ENCODE measurements around the gene CCNB2.

Gene CCNB2

GRCh38 chr15:59165726-59166125 is 60.8 kb downstream of the CCNB2 start:
- H3K27ac ChIP-seq (ENCODE audit: low read depth, low read length), result no peak overlapping the region; the same call in 1 of the 2 replicates
- peaks cover 15% of the 10 kb centered on the region; the same call in 1 of the 2 replicates for H3K36me3 ChIP-seq (ENCODE audit: insufficient read depth, low read length)
- H3K4me1 ChIP-seq (ENCODE audit: control insufficient read depth, insufficient read depth, low read length, unreplicated experiment), result peaks cover 37% of the 10 kb centered on the region

GRCh38 chr15:59166166-59166565 is 61.2 kb downstream of the CCNB2 start:
- Histone ChIP-seq H3K4me3 (ENCODE audit: low read depth, low read length) (no peak overlapping the region), H3K36me3 (ENCODE audit: insufficient read depth, low read length) (peaks cover 11% of the 10 kb centered on the region; the same call in 1 of the 2 replicates), H3K79me2 (ENCODE audit: control insufficient read depth, insufficient read depth, low read length, unreplicated experiment) (no peaks in the 10 kb centered on the region), H3K27ac (ENCODE audit: low read depth, low read length) (no peak overlapping the region; the same call in 1 of the 2 replicates), H3K4me1 (ENCODE audit: control insufficient read depth, insufficient read depth, low read length, unreplicated experiment) (peaks cover 41% of the 10 kb centered on the region), H3K27me3 (ENCODE audit: insufficient read depth, low read length) (no peaks in the 10 kb centered on the region), H2AFZ (ENCODE audit: low read length, unreplicated experiment) (no peak overlapping the region)

More at GRCh38 chr15:59165726-59166125, 60.8 kb downstream of the CCNB2 start:
- Histone ChIP-seq H3K27me3 (ENCODE audit: insufficient read depth, low read length) (no peaks in the 10 kb centered on the region), H3K4me3 (ENCODE audit: low read depth, low read length) (no peak overlapping the region), H3K79me2 (ENCODE audit: control insufficient read depth, insufficient read depth, low read length, unreplicated experiment) (no peaks in the 10 kb centered on the region), H2AFZ (ENCODE audit: low read length, unreplicated experiment) (no peak overlapping the region)

GRCh38 chr15:59166601-59167265 is 61.8 kb downstream of the CCNB2 start:
- no peaks in the 10 kb centered on the region for H3K27me3 ChIP-seq (ENCODE audit: insufficient read depth, low read length)
- no peak overlapping the region for H2AFZ ChIP-seq (ENCODE audit: low read length, unreplicated experiment)
- no peak overlapping the region for H3K27ac ChIP-seq (ENCODE audit: low read depth, low read length)
- H3K4me3 ChIP-seq (ENCODE audit: low read depth, low read length), result no peak overlapping the region
- H3K4me1 ChIP-seq (ENCODE audit: control insufficient read depth, insufficient read depth, low read length, unreplicated experiment), result peaks cover 42% of the 10 kb centered on the region
- no peaks in the 10 kb centered on the region for H3K79me2 ChIP-seq (ENCODE audit: control insufficient read depth, insufficient read depth, low read length, unreplicated experiment)
- peaks cover 10% of the 10 kb centered on the region; the same call in 1 of the 2 replicates for H3K36me3 ChIP-seq (ENCODE audit: insufficient read depth, low read length)

- no peak overlapping the region for H2AFZ ChIP-seq (ENCODE audit: low read length, unreplicated experiment)
- peaks cover 42% of the 10 kb centered on the region for H3K4me1 ChIP-seq (ENCODE audit: control insufficient read depth, insufficient read depth, low read length, unreplicated experiment)
- H3K79me2 ChIP-seq (ENCODE audit: control insufficient read depth, insufficient read depth, low read length, unreplicated experiment), result no peaks in the 10 kb centered on the region
- peak overlapping the region; percentile 93 for H3K27ac ChIP-seq (ENCODE audit: low read depth, low read length)
- H3K36me3 ChIP-seq (ENCODE audit: insufficient read depth, low read length), result peaks cover 19% of the 10 kb centered on the region
- no peaks in the 10 kb centered on the region for H3K27me3 ChIP-seq (ENCODE audit: insufficient read depth, low read length)
- H3K4me3 ChIP-seq (ENCODE audit: low read depth, low read length), result no peak overlapping the region
Measured at GRCh38 chr15:59168536-59168935, 63.6 kb downstream of the CCNB2 start.

GRCh38 chr15:59169251-59169708 is 64.3 kb downstream of the CCNB2 start:
- Histone ChIP-seq H3K27me3 (ENCODE audit: insufficient read depth, low read length) (no peaks in the 10 kb centered on the region), H3K4me1 (ENCODE audit: control insufficient read depth, insufficient read depth, low read length, unreplicated experiment) (peaks cover 47% of the 10 kb centered on the region), H3K36me3 (ENCODE audit: insufficient read depth, low read length) (peaks cover 23% of the 10 kb centered on the region), H3K4me3 (ENCODE audit: low read depth, low read length) (peak overlapping the region; percentile 5; the same call in 1 of the 2 replicates), H2AFZ (ENCODE audit: low read length, unreplicated experiment) (no peak overlapping the region), H3K27ac (ENCODE audit: low read depth, low read length) (peak overlapping the region; percentile 93), H3K79me2 (ENCODE audit: control insufficient read depth, insufficient read depth, low read length, unreplicated experiment) (no peaks in the 10 kb centered on the region)

GRCh38 chr15:59170295-59171066 is 65.5 kb downstream of the CCNB2 start:
- peaks cover 59% of the 10 kb centered on the region for H3K4me1 ChIP-seq (ENCODE audit: control insufficient read depth, insufficient read depth, low read length, unreplicated experiment)
- peak overlapping the region; percentile 93 for H3K27ac ChIP-seq (ENCODE audit: low read depth, low read length)

GRCh38 chr15:59171067-59171397 is 66.1 kb downstream of the CCNB2 start:
- Histone ChIP-seq H3K36me3 (ENCODE audit: insufficient read depth, low read length) (peaks cover 18% of the 10 kb centered on the region), H3K79me2 (ENCODE audit: control insufficient read depth, insufficient read depth, low read length, unreplicated experiment) (no peaks in the 10 kb centered on the region), H3K4me3 (ENCODE audit: low read depth, low read length) (no peak overlapping the region), H3K27me3 (ENCODE audit: insufficient read depth, low read length) (no peaks in the 10 kb centered on the region), H2AFZ (ENCODE audit: low read length, unreplicated experiment) (no peak overlapping the region), H3K27ac (ENCODE audit: low read depth, low read length) (peak overlapping the region; percentile 93), H3K4me1 (ENCODE audit: control insufficient read depth, insufficient read depth, low read length, unreplicated experiment) (peaks cover 55% of the 10 kb centered on the region)

More at GRCh38 chr15:59170295-59171066, 65.5 kb downstream of the CCNB2 start:
- Histone ChIP-seq H3K79me2 (ENCODE audit: control insufficient read depth, insufficient read depth, low read length, unreplicated experiment) (no peaks in the 10 kb centered on the region), H2AFZ (ENCODE audit: low read length, unreplicated experiment) (no peak overlapping the region), H3K36me3 (ENCODE audit: insufficient read depth, low read length) (peaks cover 18% of the 10 kb centered on the region), H3K4me3 (ENCODE audit: low read depth, low read length) (no peak overlapping the region), H3K27me3 (ENCODE audit: insufficient read depth, low read length) (no peaks in the 10 kb centered on the region)

- peaks cover 23% of the 10 kb centered on the region for H3K36me3 ChIP-seq (ENCODE audit: insufficient read depth, low read length)
- no peak overlapping the region for H2AFZ ChIP-seq (ENCODE audit: low read length, unreplicated experiment)
- H3K79me2 ChIP-seq (ENCODE audit: control insufficient read depth, insufficient read depth, low read length, unreplicated experiment), result no peaks in the 10 kb centered on the region
- H3K4me1 ChIP-seq (ENCODE audit: control insufficient read depth, insufficient read depth, low read length, unreplicated experiment), result peaks cover 51% of the 10 kb centered on the region
- H3K27ac ChIP-seq (ENCODE audit: low read depth, low read length), result no peak overlapping the region
- H3K27me3 ChIP-seq (ENCODE audit: insufficient read depth, low read length), result no peaks in the 10 kb centered on the region
- H3K4me3 ChIP-seq (ENCODE audit: low read depth, low read length), result no peak overlapping the region
Measured at GRCh38 chr15:59172289-59172901, 67.4 kb downstream of the CCNB2 start.

- Histone ChIP-seq H3K36me3 (ENCODE audit: insufficient read depth, low read length) (peaks cover 23% of the 10 kb centered on the region), H3K4me1 (ENCODE audit: control insufficient read depth, insufficient read depth, low read length, unreplicated experiment) (peaks cover 48% of the 10 kb centered on the region), H3K27me3 (ENCODE audit: insufficient read depth, low read length) (no peaks in the 10 kb centered on the region), H3K27ac (ENCODE audit: low read depth, low read length) (no peak overlapping the region), H2AFZ (ENCODE audit: low read length, unreplicated experiment) (no peak overlapping the region), H3K4me3 (ENCODE audit: low read depth, low read length) (no peak overlapping the region), H3K79me2 (ENCODE audit: control insufficient read depth, insufficient read depth, low read length, unreplicated experiment) (no peaks in the 10 kb centered on the region)
Measured at GRCh38 chr15:59173194-59173593, 68.2 kb downstream of the CCNB2 start.

- peaks cover 23% of the 10 kb centered on the region for H3K36me3 ChIP-seq (ENCODE audit: insufficient read depth, low read length)
- H3K4me3 ChIP-seq (ENCODE audit: low read depth, low read length), result peak overlapping the region; percentile 24; the same call in 1 of the 2 replicates
- no peak overlapping the region for H2AFZ ChIP-seq (ENCODE audit: low read length, unreplicated experiment)
- no peaks in the 10 kb centered on the region for H3K79me2 ChIP-seq (ENCODE audit: control insufficient read depth, insufficient read depth, low read length, unreplicated experiment)
- peaks cover 37% of the 10 kb centered on the region for H3K4me1 ChIP-seq (ENCODE audit: control insufficient read depth, insufficient read depth, low read length, unreplicated experiment)
- H3K27ac ChIP-seq (ENCODE audit: low read depth, low read length), result peak overlapping the region; percentile 75
- H3K27me3 ChIP-seq (ENCODE audit: insufficient read depth, low read length), result no peaks in the 10 kb centered on the region
Measured at GRCh38 chr15:59174151-59174834, 69.3 kb downstream of the CCNB2 start.
